Subcutaneous abdominal adipose tissue (tissue), 5 donors: Measurements from ENCODE around the gene AOC2.
"Not testable (repeated sequence)": the region's sequence is repeated elsewhere in the genome, so short reads cannot be mapped to it uniquely, and the experiment has no call there.

Experiments
- H3K27ac ChIP-seq: one replicate; pipeline ENCODE4 v1.7.0; 2013; ENCODE audit warnings: low read depth, mild to moderate bottlenecking, inconsistent platforms, low read length, moderate library complexity
- H3K27me3 ChIP-seq, 5 donors: one replicate each; pipeline ENCODE4 v1.7.0; 2013; ENCODE audit warnings: low read length in 5 of 5, inconsistent platforms in 1 of 5; ENCODE audit not compliant: control insufficient read depth in 5 of 5, insufficient read depth in 4 of 5
- H3K36me3 ChIP-seq, 5 donors: one replicate each; pipeline ENCODE4 v1.7.0; 2013; ENCODE audit warnings: low read length in 5 of 5; ENCODE audit not compliant: control insufficient read depth in 5 of 5, insufficient read depth in 5 of 5
- H3K4me1 ChIP-seq, 5 donors: one replicate each; pipeline ENCODE4 v1.7.0; 2013; ENCODE audit warnings: low read length in 5 of 5, mild to moderate bottlenecking in 3 of 5, moderate library complexity in 1 of 5; ENCODE audit not compliant: control insufficient read depth in 5 of 5, insufficient read depth in 5 of 5
- H3K4me3 ChIP-seq, 5 donors: one replicate each; pipeline ENCODE4 v1.7.0; 2013; ENCODE audit warnings: low read length in 5 of 5, low read depth in 1 of 5
- H3K9ac ChIP-seq, 5 donors: one replicate each; pipeline ENCODE4 v1.7.0; 2013; ENCODE audit warnings: low read length in 5 of 5, mild to moderate bottlenecking in 4 of 5, moderate library complexity in 3 of 5
- H3K9me3 ChIP-seq, 5 donors: one replicate each; pipeline ENCODE4 v1.7.0; 2013; ENCODE audit warnings: low read length in 5 of 5; ENCODE audit not compliant: control insufficient read depth in 5 of 5
- donor health status: healthy.
- donor health status: healthy.
- donor health status: healthy.
- donor health status: healthy.
- donor health status: healthy.

The AOC2 gene

GRCh38 chr17:42853597-42853967, 9.2 kb downstream of the AOC2 start:
- peaks cover 17 to 78% (median 68%) of the 10 kb centered on the region in 5 donors for H3K4me1 ChIP-seq
- peak overlapping the region; percentile 72 to 89 (median 81) for H3K9ac ChIP-seq
- peaks cover 5 to 37% (median 22%) of the 10 kb centered on the region in 5 donors for H3K36me3 ChIP-seq
- H3K9me3 ChIP-seq = no peaks in the 10 kb centered on the region
- peak overlapping the region; percentile 94 for H3K27ac ChIP-seq
- peak overlapping the region; percentile 70 to 95 (median 75) for H3K4me3 ChIP-seq
- H3K27me3 ChIP-seq = no peaks in the 10 kb centered on the region

GRCh38 chr17:42853968-42854790, 9.8 kb downstream of the AOC2 start:
- H3K27me3 ChIP-seq = no peaks in the 10 kb centered on the region
- peak overlapping the region; percentile 72 to 89 (median 81) for H3K9ac ChIP-seq
- peak overlapping the region; percentile 94 for H3K27ac ChIP-seq
- H3K4me3 ChIP-seq = peak overlapping the region; percentile 70 to 95 (median 75)
- H3K36me3 ChIP-seq = peaks cover 5 to 38% (median 25%) of the 10 kb centered on the region in 5 donors
- H3K9me3 ChIP-seq = no peaks in the 10 kb centered on the region
- peaks cover 17 to 72% (median 64%) of the 10 kb centered on the region in 5 donors for H3K4me1 ChIP-seq

- no peaks in the 10 kb centered on the region for H3K9me3 ChIP-seq
- peak overlapping the region; percentile 70 to 95 (median 75) for H3K4me3 ChIP-seq
- peaks cover 10 to 62% (median 54%) of the 10 kb centered on the region in 5 donors for H3K4me1 ChIP-seq
- H3K27ac ChIP-seq = peak overlapping the region; percentile 94
- peaks cover 5 to 41% (median 31%) of the 10 kb centered on the region in 5 donors for H3K36me3 ChIP-seq
- H3K27me3 ChIP-seq = no peaks in the 10 kb centered on the region
- H3K9ac ChIP-seq = peak overlapping the region in 2 of 5 donors; percentile 64 to 89
Observed at GRCh38 chr17:42855048-42855596, 10.7 kb downstream of the AOC2 start.

DNA sequence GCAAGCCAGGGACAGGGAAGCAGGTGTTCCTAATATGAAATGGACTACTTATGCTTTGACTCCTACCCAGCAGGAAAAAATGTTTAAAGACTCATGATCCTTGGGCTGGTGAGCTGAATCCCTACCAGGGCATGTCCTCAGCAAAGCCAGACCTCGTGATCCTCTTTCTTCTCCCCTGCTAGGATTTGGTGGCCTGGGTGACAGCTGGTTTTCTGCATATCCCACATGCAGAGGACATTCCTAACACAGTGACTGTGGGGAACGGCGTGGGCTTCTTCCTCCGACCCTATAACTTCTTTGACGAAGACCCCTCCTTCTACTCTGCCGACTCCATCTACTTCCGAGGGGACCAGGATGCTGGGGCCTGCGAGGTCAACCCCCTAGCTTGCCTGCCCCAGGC, 11.7 kb downstream of the AOC2 start:
- Histone ChIP-seq H3K36me3 (peaks cover 5 to 41% (median 31%) of the 10 kb centered on the region in 5 donors), H3K27ac (peak overlapping the region; percentile 94), H3K4me3 (peak overlapping the region in 4 of 5 donors; percentile 29 to 95 (median 80)), H3K9ac (peak overlapping the region in 2 of 5 donors; percentile 64 to 89), H3K4me1 (peaks cover 9 to 54% (median 46%) of the 10 kb centered on the region in 5 donors)
- H3K27me3 ChIP-seq, H3K9me3 ChIP-seq: not testable (repeated sequence)

- H3K4me1 ChIP-seq = peaks cover 9 to 52% (median 46%) of the 10 kb centered on the region in 5 donors
- not testable (repeated sequence) for H3K27me3 ChIP-seq, H3K9me3 ChIP-seq, H3K9ac ChIP-seq
- peaks cover 5 to 41% (median 31%) of the 10 kb centered on the region in 5 donors for H3K36me3 ChIP-seq
- peak overlapping the region in 2 of 5 donors; percentile 30 to 40 for H3K4me3 ChIP-seq
- H3K27ac ChIP-seq = peak overlapping the region; percentile 94
Observed at GRCh38 chr17:42856516-42856915, 12.1 kb downstream of the AOC2 start.

GRCh38 chr17:42857389-42857788, 13.0 kb downstream of the AOC2 start:
- Histone ChIP-seq H3K27me3 (no peaks in the 10 kb centered on the region), H3K4me3 (peak overlapping the region in 1 of 5 donors; percentile 40), H3K9ac (peak overlapping the region in 1 of 5 donors; percentile 43), H3K27ac (peak overlapping the region; percentile 94), H3K4me1 (peaks cover 9 to 49% (median 44%) of the 10 kb centered on the region in 5 donors), H3K36me3 (peaks cover 5 to 45% (median 31%) of the 10 kb centered on the region in 5 donors), H3K9me3 (no peaks in the 10 kb centered on the region)

DNA sequence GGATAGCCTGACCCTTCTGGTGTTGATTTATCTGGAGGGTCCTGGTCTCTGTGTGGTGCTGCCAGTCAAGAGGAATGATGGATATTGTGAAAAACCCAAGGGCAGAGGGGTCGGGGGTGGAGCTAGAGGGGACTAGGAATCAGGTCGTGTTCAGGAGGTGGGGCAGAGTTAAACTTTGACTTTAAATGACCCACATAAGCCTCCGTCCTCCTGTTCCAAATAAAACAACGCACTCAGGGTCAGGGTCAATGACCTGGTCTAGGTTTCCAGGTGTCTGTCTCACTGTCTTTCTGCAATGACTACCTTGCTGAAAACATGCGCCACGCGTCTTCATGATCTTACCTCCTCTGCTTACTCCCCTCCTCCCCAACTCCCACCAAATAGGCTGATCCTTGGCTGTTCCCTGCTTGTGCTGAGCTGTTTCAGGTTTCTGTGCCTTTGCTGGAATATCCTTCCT, 21.3 kb downstream of the AOC2 start:
- Histone ChIP-seq H3K4me3 (no peak overlapping the region), H3K27ac (no peak overlapping the region), H3K36me3 (peaks cover 7 to 41% (median 26%) of the 10 kb centered on the region in 5 donors), H3K9ac (no peak overlapping the region), H3K9me3 (peaks cover 0 to 3% (median 2%) of the 10 kb centered on the region in 5 donors), H3K4me1 (peaks cover 0 to 17% (median 7%) of the 10 kb centered on the region in 5 donors), H3K27me3 (no peaks in the 10 kb centered on the region)

DNA sequence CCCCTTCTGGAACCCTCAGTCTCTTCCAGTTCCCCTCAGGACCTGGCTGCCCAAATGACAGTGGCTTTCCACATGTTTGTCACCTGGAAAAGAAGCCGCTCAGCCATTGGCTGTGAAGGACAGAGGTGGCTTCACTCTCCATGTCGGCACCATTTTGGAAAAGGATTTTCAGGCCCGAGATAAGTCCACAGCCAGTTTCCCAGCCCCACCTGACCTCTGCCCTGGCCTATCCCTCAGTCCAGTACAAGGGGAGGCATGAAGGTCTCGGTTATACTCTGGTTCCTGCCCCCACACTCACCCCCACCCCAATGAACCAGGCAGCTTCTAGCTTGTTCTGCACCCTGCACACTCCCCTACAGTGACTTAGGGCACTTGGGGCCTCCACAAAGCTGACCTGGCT, 21.8 kb downstream of the AOC2 start:
- H3K4me3 ChIP-seq = no peak overlapping the region
- peaks cover 0 to 5% (median 4%) of the 10 kb centered on the region in 5 donors for H3K9me3 ChIP-seq
- H3K9ac ChIP-seq = no peak overlapping the region

DNA sequence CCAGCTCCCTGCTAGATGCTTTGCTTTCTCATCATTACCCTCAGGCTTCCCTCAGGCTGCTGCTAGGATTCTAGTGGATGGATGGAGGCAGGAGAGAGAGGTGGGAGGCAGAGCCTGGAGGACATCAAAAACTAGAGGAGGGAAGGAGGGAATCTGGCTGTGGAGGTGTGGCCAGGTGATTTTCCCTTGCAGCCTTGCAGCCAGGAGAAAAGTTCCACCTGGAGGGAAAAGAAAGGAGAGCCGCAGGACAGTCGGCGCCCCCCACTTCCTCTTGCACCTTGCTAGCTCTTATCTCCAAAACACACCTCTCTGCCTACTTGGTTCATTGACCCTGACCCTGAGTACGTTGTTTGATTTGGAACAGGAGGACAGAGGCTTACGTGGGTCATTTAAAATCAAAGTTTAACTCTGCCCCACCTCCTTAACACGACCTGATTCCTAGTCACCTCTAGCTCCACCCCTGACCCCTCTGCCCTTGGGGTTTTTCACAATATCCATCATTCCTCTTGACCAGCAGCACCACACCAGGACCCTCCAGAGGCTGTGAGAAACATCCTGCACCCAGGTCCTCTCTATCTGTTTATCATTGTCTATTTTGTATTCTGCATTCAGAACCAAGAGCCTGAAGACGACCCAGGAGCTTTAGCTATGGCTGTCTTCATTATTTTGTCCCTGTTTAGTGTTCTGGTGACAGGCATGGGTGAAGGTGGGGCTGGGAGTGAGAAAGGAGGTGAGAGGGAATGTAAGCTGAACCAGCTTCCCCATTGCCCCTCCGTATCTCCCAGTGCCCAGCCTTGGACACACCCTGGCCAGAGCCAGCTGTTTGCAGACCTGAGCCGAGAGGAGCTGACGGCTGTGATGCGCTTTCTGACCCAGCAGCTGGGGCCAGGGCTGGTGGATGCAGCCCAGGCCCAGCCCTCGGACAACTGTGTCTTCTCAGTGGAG, 22.5 kb downstream of the AOC2 start:
- Histone ChIP-seq H3K4me1 (peaks cover 0 to 17% (median 7%) of the 10 kb centered on the region in 5 donors), H3K27me3 (no peaks in the 10 kb centered on the region), H3K9ac (no peak overlapping the region), H3K4me3 (no peak overlapping the region), H3K9me3 (peaks cover 0 to 5% (median 4%) of the 10 kb centered on the region in 5 donors), H3K36me3 (peaks cover 9 to 43% (median 36%) of the 10 kb centered on the region in 5 donors), H3K27ac (no peak overlapping the region)

More for the DNA sequence above, 21.8 kb downstream of the AOC2 start:
- H3K27me3 ChIP-seq = no peaks in the 10 kb centered on the region
- no peak overlapping the region for H3K27ac ChIP-seq
- H3K4me1 ChIP-seq = peaks cover 0 to 17% (median 7%) of the 10 kb centered on the region in 5 donors
- H3K36me3 ChIP-seq = peaks cover 9 to 43% (median 29%) of the 10 kb centered on the region in 5 donors
